ENCODE data around the gene GYPA. TPM values are rescaled to one million over a fixed set of nuclear protein-coding genes. Genes with fewer than 3 reads are reported as not detected.

Gene GYPA
- total RNA-seq, 1 experiment from 2014 or later = not detected

DNA sequence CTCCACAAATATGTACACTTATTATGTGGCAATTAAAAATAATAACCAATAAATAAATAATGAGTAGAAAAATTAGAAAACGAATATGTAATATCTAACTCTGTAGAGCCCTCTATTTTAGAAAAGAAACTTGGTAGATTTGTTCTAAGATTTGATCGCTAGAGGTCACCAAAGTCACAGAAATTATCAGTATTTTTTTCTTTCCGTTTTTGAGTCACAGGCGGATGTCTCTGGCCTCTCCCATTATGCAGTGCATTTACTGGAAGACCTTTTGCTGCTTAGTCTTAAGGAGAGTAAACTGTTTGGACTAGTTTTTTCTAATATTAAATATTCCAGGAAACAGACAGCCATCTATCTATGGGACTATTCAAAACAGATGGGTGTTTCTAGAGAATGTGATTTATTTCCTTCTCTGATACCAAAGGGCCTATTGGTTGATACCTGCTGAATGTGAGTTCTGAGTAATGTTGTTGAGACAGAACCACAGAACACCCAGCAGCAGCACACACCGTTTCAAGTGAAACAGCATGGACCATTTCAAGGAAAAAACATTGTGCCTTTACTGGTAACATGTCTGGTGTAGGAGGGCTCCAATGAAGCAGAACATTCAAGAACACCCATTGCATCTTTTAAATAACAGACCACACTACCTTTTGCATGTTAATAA, 34.0 kb upstream of the GYPA start:
- no TSS peak for BruUV-seq (replicated peaks)
- Mint-ChIP-seq H3K9me3 (ENCODE audit: unreplicated experiment) (peaks cover 7% of the 10 kb centered on the region), H3K4me3 (ENCODE audit: unreplicated experiment) (no peak overlapping the region), H3K27me3 (ENCODE audit: insufficient read depth, unreplicated experiment) (no peaks in the 10 kb centered on the region), H3K4me1 (ENCODE audit: low read depth, unreplicated experiment) (peaks cover 6% of the 10 kb centered on the region), H3K27ac (ENCODE audit: unreplicated experiment) (no peak overlapping the region), H3K36me3 (ENCODE audit: insufficient read depth, unreplicated experiment) (no peaks in the 10 kb centered on the region)
- peak in 1 of 2 experiments; percentile 34 for DNase-seq
- Histone ChIP-seq H3K36me3 (ENCODE audit: control insufficient read depth, insufficient read depth, low read length) (no peaks in the 10 kb centered on the region), H3K9me3 (no peaks in the 10 kb centered on the region), H3K4me1 (peaks cover 20% of the 10 kb centered on the region), H3K27me3 (replicated peaks; ENCODE audit: control insufficient read depth, insufficient read depth, low read length) (no peaks in the 10 kb centered on the region), H3K4me3 (ENCODE audit: low read depth, low read length) (no peak overlapping the region)
- ChIA-PET CTCF (no interaction called here), POLR2A (no interaction called here)
- intact Hi-C loops (cut with micrococcal nuclease; ENCODE audit: unreplicated experiment) = loop anchor here (1.0 to 10.0 kb wide), 7 partner anchors 160 to 1443 kb away; partner anchors contain the start of gene MMAA
- TF ChIP-seq, protein P1, sequence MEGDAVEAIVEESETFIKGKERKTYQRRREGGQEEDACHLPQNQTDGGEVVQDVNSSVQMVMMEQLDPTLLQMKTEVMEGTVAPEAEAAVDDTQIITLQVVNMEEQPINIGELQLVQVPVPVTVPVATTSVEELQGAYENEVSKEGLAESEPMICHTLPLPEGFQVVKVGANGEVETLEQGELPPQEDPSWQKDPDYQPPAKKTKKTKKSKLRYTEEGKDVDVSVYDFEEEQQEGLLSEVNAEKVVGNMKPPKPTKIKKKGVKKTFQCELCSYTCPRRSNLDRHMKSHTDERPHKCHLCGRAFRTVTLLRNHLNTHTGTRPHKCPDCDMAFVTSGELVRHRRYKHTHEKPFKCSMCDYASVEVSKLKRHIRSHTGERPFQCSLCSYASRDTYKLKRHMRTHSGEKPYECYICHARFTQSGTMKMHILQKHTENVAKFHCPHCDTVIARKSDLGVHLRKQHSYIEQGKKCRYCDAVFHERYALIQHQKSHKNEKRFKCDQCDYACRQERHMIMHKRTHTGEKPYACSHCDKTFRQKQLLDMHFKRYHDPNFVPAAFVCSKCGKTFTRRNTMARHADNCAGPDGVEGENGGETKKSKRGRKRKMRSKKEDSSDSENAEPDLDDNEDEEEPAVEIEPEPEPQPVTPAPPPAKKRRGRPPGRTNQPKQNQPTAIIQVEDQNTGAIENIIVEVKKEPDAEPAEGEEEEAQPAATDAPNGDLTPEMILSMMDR (IDR thresholded peaks at IDR 0.05; ENCODE audit: insufficient read depth in 1 of 2, low read depth in 1 of 2, low read length in 1 of 2, severe bottlenecking in 1 of 2, unreplicated experiment in 1 of 2) = peak in 1 of 2 experiments; percentile 17

DNA sequence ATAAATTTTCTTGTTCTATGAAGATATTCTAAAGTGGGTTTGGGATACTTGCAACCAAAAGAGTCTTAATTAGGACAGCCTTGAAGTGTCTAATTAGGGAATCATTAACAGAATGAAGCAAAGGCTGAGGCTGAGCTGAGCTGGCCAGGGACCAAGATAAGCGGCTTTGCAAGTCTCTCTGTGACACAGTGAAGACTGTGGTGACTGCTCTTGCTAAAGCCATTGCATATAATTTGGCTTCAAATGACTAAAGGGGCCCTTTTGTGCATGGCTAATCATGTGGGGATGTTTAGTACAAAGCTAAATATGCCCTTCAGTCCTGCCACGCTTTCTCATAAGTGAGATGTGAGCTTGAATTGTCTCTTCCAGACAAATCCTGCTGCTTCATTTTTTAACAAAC, 31.2 kb upstream of the GYPA start:
- H3K9me3 ChIP-seq = no peaks in the 10 kb centered on the region
- ChIA-PET CTCF (no interaction called here), POLR2A (no interaction called here)
- DNase-seq = no peak
- Mint-ChIP-seq H3K27me3 (ENCODE audit: insufficient read depth, unreplicated experiment) (no peaks in the 10 kb centered on the region), H3K9me3 (ENCODE audit: unreplicated experiment) (no peaks in the 10 kb centered on the region), H3K4me3 (ENCODE audit: unreplicated experiment) (no peak overlapping the region), H3K36me3 (ENCODE audit: insufficient read depth, unreplicated experiment) (no peaks in the 10 kb centered on the region), H3K4me1 (ENCODE audit: low read depth, unreplicated experiment) (no peaks in the 10 kb centered on the region), H3K27ac (ENCODE audit: unreplicated experiment) (no peak overlapping the region)
- intact Hi-C loops (cut with micrococcal nuclease; ENCODE audit: unreplicated experiment) = loop anchor here (10.0 kb wide), 2 partner anchors 163 to 253 kb away; no protein-coding TSS in a partner anchor
- no TSS peak for BruUV-seq (replicated peaks)
- TF ChIP-seq, protein P1 (IDR thresholded peaks at IDR 0.05; ENCODE audit: insufficient read depth in 1 of 2, low read depth in 1 of 2, low read length in 1 of 2, severe bottlenecking in 1 of 2, unreplicated experiment in 1 of 2) = no peak
- no peaks in the 10 kb centered on the region for H3K4me1 ChIP-seq
- no peaks in the 10 kb centered on the region for H3K27me3 ChIP-seq (replicated peaks; ENCODE audit: control insufficient read depth, insufficient read depth, low read length)
- H3K4me3 ChIP-seq (ENCODE audit: low read depth, low read length) = no peak overlapping the region
- H3K36me3 ChIP-seq (ENCODE audit: control insufficient read depth, insufficient read depth, low read length) = no peaks in the 10 kb centered on the region

GRCh38 chr4:144169211-144169610, 28.7 kb upstream of the GYPA start:
- no peak overlapping the region for H3K4me3 Mint-ChIP-seq (ENCODE audit: unreplicated experiment)
- H3K9me3 Mint-ChIP-seq (ENCODE audit: unreplicated experiment) = peaks cover under 1% of the 10 kb centered on the region
- DNase-seq = no peak
- Histone ChIP-seq H3K27me3 (replicated peaks; ENCODE audit: control insufficient read depth, insufficient read depth, low read length) (no peaks in the 10 kb centered on the region), H3K4me3 (ENCODE audit: low read depth, low read length) (no peak overlapping the region), H3K36me3 (ENCODE audit: control insufficient read depth, insufficient read depth, low read length) (no peaks in the 10 kb centered on the region), H3K9me3 (no peaks in the 10 kb centered on the region), H3K4me1 (no peaks in the 10 kb centered on the region)
- ChIA-PET POLR2A (interaction anchor here (0.6 kb wide), 1 partner anchor 929 kb away, joined by 4 read pairs; the partner anchor contains the start of gene ABCE1), CTCF (no interaction called here)
- no peaks in the 10 kb centered on the region for H3K27me3 Mint-ChIP-seq (ENCODE audit: insufficient read depth, unreplicated experiment)
- no peak overlapping the region for H3K27ac Mint-ChIP-seq (ENCODE audit: unreplicated experiment)
- TF ChIP-seq, protein P1 (IDR thresholded peaks at IDR 0.05; ENCODE audit: insufficient read depth in 1 of 2, low read depth in 1 of 2, low read length in 1 of 2, severe bottlenecking in 1 of 2, unreplicated experiment in 1 of 2) = no peak
- BruUV-seq (replicated peaks) = no TSS peak
- intact Hi-C loops (cut with micrococcal nuclease; ENCODE audit: unreplicated experiment) = no loop called here
- no peaks in the 10 kb centered on the region for H3K36me3 Mint-ChIP-seq (ENCODE audit: insufficient read depth, unreplicated experiment)
- no peaks in the 10 kb centered on the region for H3K4me1 Mint-ChIP-seq (ENCODE audit: low read depth, unreplicated experiment)
